GM12872 (cell line): ENCODE results near the gene WDR72.

Experiments used
- TF ChIP-seq, protein P1 (sequence below): IDR thresholded peaks from 3 replicates; pipeline ENCODE4 v1.5.1; 2011; ENCODE audit warnings: low read depth, mild to moderate bottlenecking, low read length, moderate library complexity; ENCODE audit not compliant: insufficient read depth

WDR72 gene

DNA sequence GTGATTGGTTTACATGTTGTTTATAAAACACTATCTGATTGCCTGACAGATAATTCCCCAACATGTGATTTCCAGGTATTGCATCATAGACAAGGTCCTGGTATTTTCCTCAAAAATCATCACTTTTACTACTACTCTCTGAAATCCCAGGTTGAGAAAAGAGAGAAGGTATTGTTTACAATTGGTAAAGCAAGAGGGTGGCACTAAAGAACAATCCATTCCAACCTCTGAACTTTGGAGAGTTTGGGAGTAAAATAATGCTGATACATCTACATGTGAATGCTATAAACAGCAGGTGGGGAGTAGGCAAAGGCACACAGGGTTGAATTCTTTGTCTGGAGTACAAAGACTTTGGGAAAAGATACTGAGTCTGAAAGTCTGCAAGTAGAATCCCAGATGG is 134.2 kb downstream of the WDR72 start:
- TF ChIP-seq, protein P1, sequence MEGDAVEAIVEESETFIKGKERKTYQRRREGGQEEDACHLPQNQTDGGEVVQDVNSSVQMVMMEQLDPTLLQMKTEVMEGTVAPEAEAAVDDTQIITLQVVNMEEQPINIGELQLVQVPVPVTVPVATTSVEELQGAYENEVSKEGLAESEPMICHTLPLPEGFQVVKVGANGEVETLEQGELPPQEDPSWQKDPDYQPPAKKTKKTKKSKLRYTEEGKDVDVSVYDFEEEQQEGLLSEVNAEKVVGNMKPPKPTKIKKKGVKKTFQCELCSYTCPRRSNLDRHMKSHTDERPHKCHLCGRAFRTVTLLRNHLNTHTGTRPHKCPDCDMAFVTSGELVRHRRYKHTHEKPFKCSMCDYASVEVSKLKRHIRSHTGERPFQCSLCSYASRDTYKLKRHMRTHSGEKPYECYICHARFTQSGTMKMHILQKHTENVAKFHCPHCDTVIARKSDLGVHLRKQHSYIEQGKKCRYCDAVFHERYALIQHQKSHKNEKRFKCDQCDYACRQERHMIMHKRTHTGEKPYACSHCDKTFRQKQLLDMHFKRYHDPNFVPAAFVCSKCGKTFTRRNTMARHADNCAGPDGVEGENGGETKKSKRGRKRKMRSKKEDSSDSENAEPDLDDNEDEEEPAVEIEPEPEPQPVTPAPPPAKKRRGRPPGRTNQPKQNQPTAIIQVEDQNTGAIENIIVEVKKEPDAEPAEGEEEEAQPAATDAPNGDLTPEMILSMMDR: no peak

DNA sequence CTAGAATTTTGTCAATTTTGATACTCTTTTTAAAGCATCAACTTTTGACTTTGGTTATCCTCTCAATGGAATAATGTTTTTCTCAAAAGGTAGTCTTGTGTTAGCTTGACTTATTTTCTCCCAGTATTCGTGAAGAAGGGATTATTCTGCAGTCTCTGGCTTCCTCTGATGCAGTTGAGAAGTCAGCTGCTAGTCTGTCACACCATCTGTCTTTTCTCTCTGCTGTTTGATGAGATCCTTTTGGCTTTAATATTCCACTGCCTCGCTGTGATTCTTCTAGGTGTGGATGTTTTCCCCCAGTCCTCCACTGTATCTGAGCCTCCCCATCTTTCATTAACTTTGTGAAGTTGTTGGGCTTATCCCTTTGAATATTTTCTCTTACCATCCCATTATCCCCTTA is 141.0 kb downstream of the WDR72 start:
- TF ChIP-seq, protein P1: no peak

DNA sequence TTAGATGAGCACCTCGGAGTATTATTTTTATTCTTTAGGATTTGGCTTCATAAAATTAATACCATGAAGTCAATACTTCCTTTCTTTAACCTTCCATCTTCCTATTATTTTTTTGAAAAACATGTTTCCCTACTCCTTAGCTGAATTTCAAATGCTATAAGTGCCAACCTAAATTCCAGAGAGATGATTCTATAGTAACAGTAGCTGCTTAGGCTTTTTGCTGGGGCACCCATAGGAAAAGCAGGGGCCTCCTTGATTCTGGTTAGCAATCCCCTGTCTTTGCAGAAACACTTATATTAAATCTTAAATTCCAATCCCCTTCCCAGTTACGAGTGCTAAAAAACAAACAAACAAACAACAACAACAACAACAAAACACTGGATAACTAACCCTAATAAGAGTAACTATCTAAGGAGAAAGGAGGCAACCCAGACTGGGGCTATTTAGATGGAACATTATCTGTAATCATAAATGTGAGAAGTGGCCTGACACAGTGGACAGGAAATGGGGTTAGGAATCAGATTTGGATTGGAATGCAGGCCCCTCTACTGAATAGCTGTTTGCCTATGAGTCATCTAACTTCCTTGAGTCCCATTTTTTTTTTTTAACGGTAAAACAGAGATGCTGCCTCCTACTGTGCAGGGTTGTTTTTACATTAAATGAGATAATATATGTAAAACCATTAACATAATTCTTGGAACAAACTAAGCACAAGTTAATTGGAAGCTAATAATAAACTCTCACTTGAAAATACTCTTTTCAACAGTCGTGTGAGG is 148.1 kb downstream of the WDR72 start:
- TF ChIP-seq, protein P1: no peak

DNA sequence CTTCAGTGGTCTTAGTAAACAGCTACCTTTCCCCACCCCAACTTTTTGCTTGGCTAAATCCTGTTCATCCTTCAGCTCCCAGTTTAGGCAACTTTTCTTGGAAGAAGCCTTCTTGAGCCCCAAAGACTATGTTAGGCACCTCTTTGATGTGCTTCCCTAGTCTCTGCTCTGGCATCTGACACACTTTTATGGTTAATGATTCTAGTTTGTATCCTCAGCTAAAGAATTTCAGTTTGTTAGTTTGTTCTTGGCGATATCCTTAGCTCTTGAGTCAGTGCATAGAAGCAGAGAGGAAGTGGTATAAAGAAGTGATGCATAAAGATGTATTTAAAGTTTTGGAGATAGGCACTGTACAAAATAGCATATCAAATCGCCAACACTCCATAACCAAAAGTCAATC is 168.4 kb downstream of the WDR72 start:
- TF ChIP-seq, protein P1: no peak

DNA sequence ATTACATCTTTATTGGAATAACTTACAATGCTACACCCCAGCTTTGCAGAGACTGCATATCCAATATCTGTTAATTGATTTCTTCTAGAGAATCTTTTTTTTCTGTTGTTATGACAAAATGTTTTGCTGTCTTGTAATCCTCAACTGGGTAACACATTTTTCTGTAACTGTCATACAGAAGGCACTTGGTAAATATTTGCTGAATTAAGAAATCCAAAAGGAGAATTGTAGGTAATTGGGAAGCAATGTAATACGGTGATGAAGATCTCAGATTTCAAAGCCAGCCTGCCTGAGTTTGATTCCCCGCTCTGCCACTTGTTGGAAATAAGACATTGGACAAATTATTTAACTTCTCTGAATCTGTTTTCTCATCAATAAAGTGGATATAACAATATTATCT is 169.1 kb downstream of the WDR72 start:
- TF ChIP-seq, protein P1: no peak

DNA sequence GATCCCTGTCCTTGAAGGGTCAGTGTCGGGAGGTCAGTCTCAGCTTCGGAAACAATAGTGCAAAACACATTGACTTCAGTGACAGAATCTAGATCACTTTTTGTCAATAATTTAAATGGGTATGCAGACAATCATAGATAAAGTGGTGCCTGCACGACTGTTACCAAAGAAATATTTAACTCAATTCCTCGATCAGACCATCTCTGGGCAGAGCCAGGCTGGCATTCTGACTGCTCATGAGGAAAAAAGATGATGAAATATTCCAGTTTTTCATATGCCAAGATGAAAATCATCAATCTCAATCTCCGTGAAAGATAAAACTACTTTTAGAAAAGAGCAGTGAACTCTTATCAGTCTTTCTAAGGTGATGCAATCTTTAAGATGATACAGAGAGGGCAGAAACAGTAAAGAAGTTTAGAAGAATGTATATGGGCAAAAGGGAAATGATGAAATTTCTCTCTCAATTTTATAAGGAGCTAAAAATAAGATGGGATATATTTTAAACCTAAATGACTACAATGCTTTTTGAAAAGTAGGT is 169.9 kb downstream of the WDR72 start:
- TF ChIP-seq, protein P1: no peak

DNA sequence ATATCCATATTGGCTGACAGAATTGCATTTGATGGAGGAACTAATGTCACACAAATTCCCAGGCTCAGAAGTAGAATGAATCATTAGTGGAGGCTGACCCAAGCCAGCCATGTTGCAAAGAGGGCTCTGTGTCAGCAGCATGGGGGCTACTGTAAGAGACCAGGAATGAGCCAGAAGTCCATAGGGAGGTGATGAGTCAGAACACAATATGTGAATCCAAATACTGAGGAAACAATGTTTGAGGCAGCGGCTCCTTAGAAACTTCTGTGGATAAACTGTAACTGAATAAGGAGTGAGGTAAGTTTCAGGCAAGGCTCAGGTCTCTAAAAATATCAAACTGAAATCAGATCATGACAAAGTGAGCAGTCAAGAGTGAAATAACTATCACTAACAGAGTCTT is 170.7 kb downstream of the WDR72 start:
- TF ChIP-seq, protein P1: no peak
